NT2/D1 (cell line): ENCODE data around the gene IL12RB1.

Experiments
- SUZ12 ChIP-seq: IDR thresholded peaks from 2 replicates; pipeline ENCODE4 v1.6.1; 2011; ENCODE audit not compliant: insufficient read length, insufficient read depth; ENCODE audit errors: extremely low read depth
- ZNF274 ChIP-seq: IDR thresholded peaks from 2 replicates; pipeline ENCODE4 v1.6.1; 2011; ENCODE audit warnings: mild to moderate bottlenecking, low read depth, low read length

DNA sequence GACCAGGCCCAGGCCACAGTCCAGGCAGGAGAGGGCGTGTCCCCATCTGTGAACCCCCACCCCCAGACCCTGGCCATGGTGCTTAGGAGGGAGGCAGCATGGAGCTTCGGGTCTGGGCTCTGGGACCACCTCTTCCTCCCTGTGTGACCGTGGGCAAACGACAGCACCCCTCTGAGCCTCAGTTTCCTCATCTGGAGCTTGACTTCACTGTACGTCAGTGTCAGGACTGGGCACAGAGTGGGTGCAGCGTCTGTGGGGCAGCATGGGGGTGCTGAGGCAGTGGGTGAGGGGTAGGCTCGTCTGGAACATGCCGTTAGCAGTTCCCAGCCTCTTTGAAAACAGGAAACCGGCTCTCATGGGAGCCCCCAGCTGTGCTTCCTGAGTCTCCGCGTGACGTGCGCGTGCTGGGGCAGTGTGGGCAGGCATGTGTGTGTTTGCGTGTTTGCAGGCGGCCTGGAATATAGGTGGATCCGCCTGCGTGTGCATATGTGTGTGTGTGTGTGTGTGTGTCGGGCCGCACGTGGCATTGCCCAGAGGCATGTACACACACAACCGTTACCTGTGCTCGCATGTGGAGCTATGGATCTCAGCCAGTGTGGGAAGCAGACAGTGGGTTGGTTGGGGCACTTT is 63.0 kb downstream of the IL12RB1 start:
- TF ChIP-seq ZNF274 (no peak), SUZ12 (no peak)
